DOHH2 (cell line): ENCODE measurements around the gene PHLPP1.

Source experiments
- H3F3A ChIP-seq: fragments of 200-600 bp; sonication (generic), shearing (Covaris generic); 2 replicates; pipeline ENCODE4 v1.6.0; 2016; ENCODE audit warnings: antibody characterized with exemption, mild to moderate bottlenecking; ENCODE audit not compliant: control insufficient read depth, insufficient read depth
- H3K27ac ChIP-seq: fragments of 200-600 bp; sonication (generic); 2 replicates; pipeline ENCODE4 v1.5.1; 2014; ENCODE audit warnings: low read depth, mild to moderate bottlenecking, low read length, moderate library complexity
- H3K27me3 ChIP-seq: fragments of 200-600 bp; sonication (generic); 2 replicates; pipeline ENCODE4 v1.6.1; 2014; ENCODE audit warnings: mild to moderate bottlenecking, low read length, mixed read lengths; ENCODE audit not compliant: control insufficient read depth
- H3K36me3 ChIP-seq: fragments of 200-600 bp; sonication (generic); 2 replicates; pipeline ENCODE4 v1.6.1; 2014; ENCODE audit warnings: mild to moderate bottlenecking, low read length, moderate library complexity, mixed read lengths; ENCODE audit not compliant: control insufficient read depth
- H3K4me1 ChIP-seq: fragments of 200-600 bp; sonication (generic); 2 replicates; pipeline ENCODE4 v1.6.1; 2014; ENCODE audit warnings: mild to moderate bottlenecking, low read length, mixed read lengths; ENCODE audit not compliant: control insufficient read depth
- H3K4me2 ChIP-seq: fragments of 200-600 bp; sonication (generic); 2 replicates; pipeline ENCODE4 v1.6.0; 2014; ENCODE audit warnings: mild to moderate bottlenecking, low read length, moderate library complexity
- H3K4me3 ChIP-seq: fragments of 200-600 bp; sonication (generic); 2 replicates; pipeline ENCODE4 v1.5.1; 2014; ENCODE audit warnings: mild to moderate bottlenecking, low read length, mixed read lengths
- H3K79me2 ChIP-seq: fragments of 200-600 bp; sonication (generic); 2 replicates; pipeline ENCODE4 v1.6.1; 2014; ENCODE audit warnings: mild to moderate bottlenecking, low read length, mixed read lengths; ENCODE audit not compliant: control insufficient read depth
- H3K9me2 ChIP-seq: fragments of 200-600 bp; sonication (generic); replicated peaks from 2 replicates; pipeline ENCODE4 v1.6.1; 2014; ENCODE audit warnings: mild to moderate bottlenecking, low read length, mixed read lengths; ENCODE audit not compliant: control insufficient read depth
- H3K9me3 ChIP-seq: fragments of 200-600 bp; sonication (generic); 2 replicates; pipeline ENCODE4 v1.6.1; 2014; ENCODE audit warnings: antibody characterized with exemption, low read length, mixed read lengths; ENCODE audit not compliant: control insufficient read depth, insufficient read depth
- H4K20me1 ChIP-seq: fragments of 200-600 bp; sonication (generic); 2 replicates; pipeline ENCODE4 v1.6.0; 2014; ENCODE audit warnings: low read depth, mild to moderate bottlenecking, antibody characterized with exemption, low read length, moderate library complexity; ENCODE audit not compliant: control insufficient read depth, insufficient read depth
- CTCF ChIP-seq: fragments of 200-600 bp; sonication (generic); IDR thresholded peaks from one replicate; pipeline ENCODE4 v1.5.1; 2014; ENCODE audit warnings: antibody characterized with exemption, mild to moderate bottlenecking, low read depth, low read length; ENCODE audit not compliant: poor library complexity, severe bottlenecking
- EZH2phosphoT487 ChIP-seq: fragments of 200-600 bp; sonication (generic); IDR thresholded peaks from 2 replicates; pipeline ENCODE4 v1.6.1; 2017; ENCODE audit warnings: borderline replicate concordance, mild to moderate bottlenecking, antibody characterized with exemption, low read length, moderate library complexity, mixed read lengths

Gene PHLPP1

GRCh38 chr18:62736077-62736855 lies 20.9 kb downstream of the PHLPP1 start:
- Histone ChIP-seq H3K36me3 (peaks cover 13% of the 10 kb centered on the region), H3K4me3 (no peak overlapping the region)
- TF ChIP-seq EZH2phosphoT487 (no peak), CTCF (no peak)

GRCh38 chr18:62737241-62737873 lies 22.0 kb downstream of the PHLPP1 start:
- Histone ChIP-seq H4K20me1 (no peaks in the 10 kb centered on the region), H3K4me1 (peaks cover 15% of the 10 kb centered on the region), H3K27ac (no peak overlapping the region), H3K4me2 (no peak overlapping the region), H3K79me2 (peaks cover 92% of the 10 kb centered on the region), H3K27me3 (no peaks in the 10 kb centered on the region), H3K9me2 (no peaks in the 10 kb centered on the region), H3K9me3 (peaks cover 2% of the 10 kb centered on the region; the same call in 1 of the 2 replicates), H3K36me3 (peaks cover 4% of the 10 kb centered on the region), H3K4me3 (no peak overlapping the region), H3F3A (no peaks in the 10 kb centered on the region)
- TF ChIP-seq CTCF (no peak), EZH2phosphoT487 (no peak)

More at GRCh38 chr18:62736077-62736855, 20.9 kb downstream of the PHLPP1 start:
- Histone ChIP-seq H3K9me2 (no peaks in the 10 kb centered on the region), H3K4me1 (peaks cover 26% of the 10 kb centered on the region), H4K20me1 (no peaks in the 10 kb centered on the region), H3K27ac (no peak overlapping the region), H3K9me3 (peaks cover 9% of the 10 kb centered on the region), H3F3A (no peaks in the 10 kb centered on the region), H3K27me3 (no peaks in the 10 kb centered on the region), H3K79me2 (peaks cover 93% of the 10 kb centered on the region), H3K4me2 (no peak overlapping the region)

GRCh38 chr18:62738639-62739038 lies 23.3 kb downstream of the PHLPP1 start:
- Histone ChIP-seq H3K4me2 (no peak overlapping the region), H4K20me1 (no peaks in the 10 kb centered on the region), H3K4me1 (peaks cover 17% of the 10 kb centered on the region), H3K27me3 (no peaks in the 10 kb centered on the region), H3K27ac (no peak overlapping the region), H3K36me3 (no peaks in the 10 kb centered on the region), H3K9me2 (no peaks in the 10 kb centered on the region), H3K79me2 (peaks cover 90% of the 10 kb centered on the region), H3K4me3 (no peak overlapping the region), H3K9me3 (no peaks in the 10 kb centered on the region), H3F3A (no peaks in the 10 kb centered on the region)
- TF ChIP-seq CTCF (no peak), EZH2phosphoT487 (no peak)
